Kidney glomerular epithelial cell (primary cell): ENCODE data around the gene COPB2.
"Not testable (repeated sequence)": the region's sequence is repeated elsewhere in the genome, so short reads cannot be mapped to it uniquely, and the experiment has no call there.

ENCODE experiments used
- DNase-seq: peaks from one replicate; lab custom pipeline; 2025; lab: John Stamatoyannopoulos, UW

COPB2 gene

DNA sequence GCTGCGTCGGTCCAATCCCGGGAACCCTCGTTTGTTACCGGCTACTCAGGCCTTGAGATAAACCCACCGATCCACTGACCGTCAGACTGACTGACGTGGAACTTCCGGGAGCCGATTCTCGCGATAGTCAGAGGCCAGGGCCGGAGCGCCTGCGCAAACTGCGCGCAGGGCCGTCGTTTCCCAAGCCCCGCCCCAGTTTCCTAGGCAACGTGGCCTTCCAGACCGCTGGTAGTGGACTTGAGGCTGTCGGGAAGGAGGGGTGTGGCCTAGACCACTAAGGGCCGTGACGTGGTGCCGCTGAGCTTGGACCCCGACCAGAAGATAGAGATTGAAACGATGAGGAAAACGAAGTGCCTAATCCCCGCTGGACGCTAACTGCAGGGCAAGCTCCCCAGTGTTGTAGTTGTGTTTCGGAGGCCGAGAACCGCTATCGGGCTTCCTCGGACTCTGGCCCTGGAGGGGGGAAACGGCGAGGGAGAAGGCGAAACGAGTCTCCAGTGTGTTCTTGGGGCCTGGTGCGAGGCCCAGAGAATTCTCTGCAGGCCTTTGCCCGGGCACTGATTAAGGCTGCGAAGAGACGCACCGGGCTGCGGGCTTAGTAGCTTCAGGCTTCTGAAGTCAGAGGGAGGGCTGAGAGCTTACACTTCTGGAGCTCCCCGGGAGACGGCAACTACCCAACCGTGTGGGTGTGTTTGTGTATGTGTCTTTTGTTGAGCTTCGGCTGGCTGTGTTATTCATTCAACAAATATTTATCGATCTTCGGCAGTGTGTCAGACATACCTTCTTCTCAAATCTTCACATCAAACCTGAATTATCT, at the start of gene COPB2:
Gene COPB2, minus strand, starts transcription at position 96 of the 817 bp plus-strand sequence. CDS start 97 bp downstream, outside the sequence.
- peak; percentile 98 for DNase-seq

DNA sequence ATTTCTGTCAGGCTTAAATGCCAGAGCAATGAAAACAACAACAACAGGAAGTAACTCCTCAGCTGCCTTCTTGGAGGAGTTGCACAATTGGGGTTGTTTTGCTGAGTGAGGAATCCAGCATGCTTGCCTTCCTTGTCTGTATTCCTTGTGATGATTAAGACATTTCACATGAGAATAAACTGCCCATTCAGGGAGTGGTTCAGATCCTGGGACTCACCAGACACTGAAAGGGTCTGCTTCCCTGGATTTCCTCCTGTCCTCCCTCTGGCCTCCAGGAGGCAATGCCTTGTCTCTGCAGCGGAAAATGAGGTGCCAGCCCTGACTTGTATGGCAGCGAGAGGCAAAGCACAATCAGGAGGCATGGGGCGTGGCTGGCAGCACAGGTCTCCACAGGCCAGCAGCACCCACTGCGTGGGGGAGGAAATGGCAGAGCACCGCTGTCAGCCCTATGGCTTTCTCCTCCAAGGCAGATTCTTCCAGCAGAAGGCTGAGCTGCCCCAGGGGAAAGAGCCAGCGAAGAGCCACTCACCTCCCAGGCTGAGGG, 45.4 kb upstream of the COPB2 start:
- peak; percentile 42 for DNase-seq

DNA sequence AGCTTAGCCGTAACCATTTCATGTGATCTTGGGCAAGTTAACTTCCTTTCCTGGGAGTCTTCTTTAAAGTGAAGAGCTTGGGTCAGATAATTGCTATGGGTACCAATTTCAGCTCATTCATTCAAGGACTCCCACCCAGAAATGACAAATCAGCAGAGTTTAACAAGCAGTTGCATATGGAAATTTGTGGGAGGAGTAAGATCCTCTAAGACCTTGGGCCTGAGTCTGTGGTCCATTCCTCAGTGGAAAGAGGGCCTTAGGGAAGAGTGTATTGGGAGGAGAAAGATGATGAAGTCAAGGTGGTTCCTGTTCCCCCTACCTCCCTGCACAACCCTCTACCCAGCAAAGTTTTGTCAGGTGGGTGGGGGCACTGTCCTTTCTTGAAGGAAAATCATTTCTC, 44.8 kb upstream of the COPB2 start:
- no peak for DNase-seq

DNA sequence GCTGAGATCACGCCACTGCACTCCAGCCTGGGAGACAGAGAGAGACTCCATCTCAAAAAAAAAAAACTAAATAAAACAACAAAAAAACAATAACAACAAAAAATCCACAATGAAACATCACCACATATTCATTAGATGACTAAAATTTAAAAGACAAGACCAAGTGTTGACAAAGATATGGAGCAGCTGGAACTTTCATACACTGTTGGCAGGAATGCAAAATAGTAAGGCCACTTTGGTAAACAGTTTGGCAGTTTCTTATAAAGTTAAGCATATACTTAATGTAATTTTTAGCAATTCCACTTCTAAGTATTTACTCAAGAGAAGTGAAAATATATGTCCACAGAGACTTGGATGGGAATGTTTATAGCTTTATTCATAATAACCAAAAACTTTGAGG, 43.6 kb upstream of the COPB2 start:
- no peak for DNase-seq

DNA sequence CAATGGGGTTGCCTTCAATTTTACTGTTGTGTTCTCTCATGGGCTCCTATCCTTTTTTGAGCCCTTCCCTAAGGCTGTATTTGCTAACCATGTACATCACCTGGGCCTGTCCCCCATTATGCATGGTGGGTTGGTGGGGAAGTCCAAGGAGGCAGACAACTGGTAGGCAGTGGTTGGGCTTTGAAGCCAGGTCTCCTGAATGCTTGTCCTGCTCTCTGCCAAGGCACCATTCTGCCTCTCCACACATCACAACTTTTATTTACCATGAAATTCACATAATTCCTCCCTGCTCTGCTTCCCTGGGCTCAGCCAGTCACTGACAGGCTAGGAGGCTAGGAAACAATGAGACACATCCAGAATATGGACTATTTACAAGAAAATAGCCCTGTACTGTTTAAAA, 41.0 kb upstream of the COPB2 start:
- no peak for DNase-seq

DNA sequence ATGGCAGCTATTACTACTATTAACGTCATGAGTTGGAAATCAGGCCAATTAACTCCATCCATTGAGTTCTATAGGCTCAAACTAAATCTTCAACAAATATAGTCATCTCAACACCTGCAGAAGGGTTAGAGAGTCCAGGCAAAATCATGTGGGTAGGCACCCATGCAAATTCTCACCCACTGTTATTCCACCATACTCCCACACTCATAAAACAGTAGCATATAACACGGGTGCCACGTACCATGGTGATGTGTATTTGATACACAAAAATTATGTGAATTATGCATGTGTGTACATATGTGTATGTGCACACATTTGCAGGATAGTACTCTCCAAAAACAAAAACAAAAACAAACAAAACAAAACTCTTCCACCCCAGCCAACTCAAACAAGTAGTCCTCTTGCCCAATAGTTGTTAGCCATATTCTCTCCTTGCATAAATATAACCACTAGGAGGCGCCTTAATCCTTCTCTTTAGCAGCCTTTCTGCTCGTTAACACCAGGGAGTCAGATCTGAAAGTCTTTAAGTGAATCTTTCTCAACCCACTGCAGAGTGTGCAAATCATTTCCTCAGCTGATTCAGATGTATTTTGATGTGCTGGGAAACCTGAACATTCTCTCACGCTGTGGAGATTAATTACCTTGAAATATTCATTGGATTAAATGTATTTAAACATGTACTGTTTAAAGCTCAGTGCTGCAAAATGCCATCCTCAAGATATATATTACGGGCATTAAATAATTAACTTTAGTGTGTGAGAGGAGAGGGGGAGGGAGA, 38.0 kb upstream of the COPB2 start:
- peak; percentile 95 for DNase-seq

DNA sequence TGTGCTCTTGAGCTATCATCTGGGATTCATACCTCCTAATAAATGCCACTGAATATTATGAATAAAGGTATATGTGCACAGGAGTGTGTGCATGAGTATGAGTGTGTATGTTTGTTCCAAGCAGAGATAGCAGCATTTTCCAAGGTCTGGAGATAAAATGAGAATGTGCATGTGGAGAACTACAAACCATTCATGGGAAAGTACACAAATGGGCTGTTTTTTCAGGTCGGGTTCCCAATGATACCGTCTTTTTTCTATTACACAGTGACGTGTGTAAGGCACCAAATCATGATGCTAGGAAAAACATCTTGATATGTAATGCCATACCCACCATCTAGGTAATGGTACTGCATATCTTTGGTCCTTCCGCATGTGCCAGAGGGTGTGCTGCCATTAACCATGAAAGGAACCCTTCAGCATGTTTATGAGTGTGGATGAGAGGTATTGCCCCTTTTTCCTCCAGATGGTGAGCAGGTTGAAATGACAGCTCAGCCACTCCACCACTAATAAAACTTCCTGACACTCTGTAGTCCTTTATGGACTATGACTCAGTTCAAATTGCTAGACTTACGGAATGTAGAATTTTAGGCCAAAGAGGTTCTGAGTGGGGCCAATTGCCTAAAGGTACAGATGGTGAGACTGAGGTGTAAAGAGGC, 36.4 kb upstream of the COPB2 start:
- DNase-seq: no peak

DNA sequence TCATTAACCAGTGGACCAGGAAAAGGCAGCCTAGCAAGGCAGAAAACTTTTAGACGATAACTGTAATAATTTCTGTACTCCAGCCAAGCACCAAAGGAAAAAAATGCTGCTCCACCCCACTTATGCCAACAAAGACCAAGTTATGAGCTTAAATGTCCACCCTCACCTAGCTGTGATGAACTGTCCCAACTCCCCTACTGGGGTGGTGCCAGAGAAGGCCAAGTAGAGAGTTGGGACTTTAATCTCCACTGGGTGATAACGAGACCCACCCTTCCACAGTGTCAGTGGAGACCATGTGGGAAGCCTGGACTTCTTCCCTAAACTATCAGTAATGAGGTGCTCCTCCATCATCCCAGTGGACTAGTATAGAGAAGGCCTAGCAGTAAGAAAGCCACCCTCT, 33.8 kb upstream of the COPB2 start:
- no peak for DNase-seq

DNA sequence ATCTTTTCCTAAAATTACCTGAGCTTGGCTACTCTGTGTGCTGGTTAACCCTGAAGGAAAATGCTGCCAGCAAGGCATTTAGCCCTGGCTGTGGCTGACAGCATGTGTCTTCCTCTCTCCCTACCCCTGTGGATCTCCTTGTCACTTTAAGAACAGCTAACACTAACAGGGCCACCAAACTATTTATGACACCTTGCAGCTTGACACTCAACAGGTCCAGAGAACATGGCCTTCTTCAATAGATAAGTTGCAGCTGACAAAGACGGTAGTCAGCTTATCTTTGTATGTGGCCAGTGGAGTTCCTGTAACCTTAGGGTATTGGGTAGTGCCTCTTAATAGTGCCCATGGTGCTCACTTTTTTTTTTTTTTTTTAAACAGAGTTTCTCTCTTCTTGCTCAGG, 32.0 kb upstream of the COPB2 start:
- no peak for DNase-seq

DNA sequence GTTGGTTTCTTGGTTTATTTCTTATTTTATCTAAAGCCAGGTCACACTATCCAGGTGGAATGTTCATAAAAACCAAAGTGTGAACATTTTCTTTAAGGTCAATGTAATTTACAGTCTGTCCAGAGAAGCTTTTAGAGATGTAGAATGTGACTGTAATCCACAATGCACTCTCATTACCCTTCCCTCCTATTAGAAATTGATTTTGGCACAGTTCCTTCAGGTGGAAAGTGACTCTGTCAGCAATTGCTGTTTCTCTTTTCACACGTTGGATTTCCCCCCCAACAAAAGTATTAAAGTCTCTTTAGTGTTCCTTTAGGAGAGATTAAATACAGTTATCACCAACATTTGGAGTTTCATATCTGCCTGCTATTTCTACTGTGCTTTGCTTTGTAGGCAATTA, 31.6 kb upstream of the COPB2 start:
- no peak for DNase-seq

DNA sequence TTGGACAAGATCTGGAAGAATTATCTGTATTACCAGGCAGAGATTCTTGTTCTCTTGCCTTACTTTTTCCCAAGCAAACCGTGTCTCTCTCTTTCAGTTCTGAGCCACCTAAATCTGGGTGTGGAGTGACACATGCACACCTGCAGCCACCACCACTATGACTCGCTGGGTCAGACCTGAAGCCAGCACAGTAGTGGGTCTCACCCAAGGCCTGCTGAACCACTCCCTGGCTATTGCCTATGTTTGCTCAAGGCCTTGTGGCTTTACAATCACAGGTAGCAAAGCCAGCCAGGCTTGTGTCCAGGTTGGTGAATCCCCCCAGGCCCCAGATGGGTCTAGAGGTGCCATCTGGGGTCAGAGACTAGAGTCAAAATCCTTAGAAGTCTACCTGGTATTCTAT, 28.7 kb upstream of the COPB2 start:
- no peak for DNase-seq

DNA sequence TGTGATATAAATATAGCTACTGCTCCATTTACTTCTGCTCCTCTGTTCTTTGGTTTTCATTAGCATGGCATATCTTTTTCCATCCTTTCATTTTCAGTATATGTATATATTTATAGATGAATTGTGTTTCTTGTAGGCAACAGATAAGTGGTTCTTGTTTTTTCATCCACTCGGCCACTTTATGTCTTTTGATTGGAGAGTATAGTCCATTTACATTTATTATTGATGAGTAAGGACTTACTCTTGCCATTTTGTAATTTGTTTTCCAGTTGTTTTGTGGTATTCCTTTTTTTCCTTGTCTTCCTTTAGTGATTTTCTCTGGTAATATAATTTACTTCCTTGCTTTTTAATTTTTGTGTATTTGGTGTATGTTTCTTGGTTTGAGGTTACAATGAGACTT, 26.8 kb upstream of the COPB2 start:
- DNase-seq: no peak

DNA sequence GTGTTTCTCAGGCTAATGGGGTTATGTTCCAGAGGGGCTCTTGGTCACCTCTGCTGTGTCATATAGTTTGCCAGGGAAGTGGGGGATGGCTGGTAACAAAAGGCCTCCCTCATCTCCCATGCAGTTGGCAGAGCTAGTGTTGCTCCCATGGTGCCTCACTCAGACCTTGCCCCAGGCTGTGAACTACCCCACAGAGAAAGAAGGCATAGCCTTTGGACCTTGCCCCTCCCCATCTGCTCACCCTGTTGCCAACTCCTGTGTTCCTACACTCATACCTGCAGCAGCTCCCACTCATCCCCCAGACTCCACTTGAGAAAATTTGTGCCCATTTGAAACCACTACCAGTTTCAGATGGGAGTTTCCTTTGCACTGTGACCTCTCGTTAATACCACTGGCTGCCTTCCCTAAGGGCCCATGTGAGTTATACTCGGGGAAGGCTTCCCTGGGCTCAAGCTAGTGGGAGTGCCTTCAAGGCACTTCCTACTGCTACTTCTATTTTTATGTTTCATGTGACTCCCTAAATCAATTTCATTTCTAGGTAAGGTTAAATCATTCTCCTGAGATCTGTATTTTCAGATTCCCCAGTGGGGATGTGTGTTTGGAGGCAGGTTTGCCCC, 25.3 kb upstream of the COPB2 start:
- no peak for DNase-seq

DNA sequence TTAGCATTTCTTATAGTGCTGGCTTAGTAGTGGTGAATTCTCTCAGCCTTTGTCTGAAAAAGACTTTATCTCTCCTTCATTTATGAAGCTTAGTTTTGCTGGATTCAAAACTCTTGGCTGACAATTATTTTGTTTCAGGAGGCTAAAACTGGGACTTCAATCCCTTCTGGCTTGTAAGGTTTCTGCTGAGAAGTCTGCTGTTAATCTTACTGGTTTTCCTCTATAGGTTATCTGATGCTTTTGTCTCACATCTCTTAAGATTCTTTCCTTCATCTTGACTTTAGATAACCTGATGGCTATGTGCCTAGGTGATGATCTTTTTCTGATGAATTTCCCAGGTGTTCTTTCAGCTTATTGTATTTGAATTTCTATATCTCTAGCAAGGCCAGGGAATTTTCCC, 23.4 kb upstream of the COPB2 start:
- not testable (repeated sequence) for DNase-seq

DNA sequence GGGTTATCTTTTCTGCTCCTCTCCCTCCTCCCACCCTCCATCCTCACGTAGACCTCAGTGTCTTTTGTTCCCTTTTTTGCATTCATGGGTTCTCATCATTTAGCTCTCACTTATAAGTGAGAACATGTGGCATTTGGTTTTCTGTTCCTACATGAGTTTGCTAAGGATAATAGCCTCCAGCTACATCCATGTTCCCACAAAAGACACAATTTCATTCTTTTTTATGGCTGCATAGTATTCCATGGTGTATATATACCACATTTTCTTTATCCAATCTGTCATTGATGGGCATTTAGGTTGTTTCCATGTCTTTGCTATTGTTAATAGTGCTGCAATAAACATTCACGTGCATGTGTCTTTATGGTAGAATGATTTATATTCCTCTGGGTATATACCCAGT, 11.7 kb upstream of the COPB2 start:
- not testable (repeated sequence) for DNase-seq

DNA sequence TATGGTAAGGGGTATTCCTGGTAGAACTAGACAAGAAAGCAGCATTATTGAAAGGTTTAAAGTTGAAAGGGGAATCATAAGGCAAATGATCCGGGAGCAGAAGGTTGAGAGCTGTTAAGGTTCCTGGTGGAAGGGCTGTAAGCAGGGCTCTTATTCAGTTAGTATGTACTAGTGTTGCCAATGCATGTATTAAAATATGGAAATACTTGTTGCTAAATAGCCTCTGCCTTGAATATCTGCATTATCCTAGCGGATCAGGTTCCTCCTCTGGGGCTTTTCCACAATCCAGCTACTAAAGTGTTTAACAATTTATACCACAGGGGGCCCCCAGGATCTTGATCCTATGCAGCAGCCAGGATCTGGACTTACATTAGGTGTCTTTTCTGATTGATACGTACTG, 7.3 kb upstream of the COPB2 start:
- no peak for DNase-seq

DNA sequence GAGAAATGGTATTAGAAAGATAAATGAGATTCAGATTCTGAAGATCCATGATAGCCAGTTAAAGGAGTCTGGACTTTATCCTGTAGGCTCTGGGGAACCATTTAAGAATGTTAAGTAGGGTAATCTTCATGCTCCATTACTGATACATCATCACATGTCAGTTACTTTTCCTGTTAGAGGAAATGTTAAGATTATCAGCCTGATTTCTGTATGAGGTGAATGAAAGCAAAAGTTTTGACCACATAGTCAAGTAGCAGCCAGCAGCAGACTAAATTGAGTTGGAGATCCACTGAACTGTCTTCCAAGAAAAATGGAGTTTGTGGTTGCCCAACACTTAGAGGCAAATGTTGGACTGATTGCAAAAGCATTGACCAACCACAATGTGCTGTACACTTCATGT, 4.7 kb upstream of the COPB2 start:
- DNase-seq: no peak

DNA sequence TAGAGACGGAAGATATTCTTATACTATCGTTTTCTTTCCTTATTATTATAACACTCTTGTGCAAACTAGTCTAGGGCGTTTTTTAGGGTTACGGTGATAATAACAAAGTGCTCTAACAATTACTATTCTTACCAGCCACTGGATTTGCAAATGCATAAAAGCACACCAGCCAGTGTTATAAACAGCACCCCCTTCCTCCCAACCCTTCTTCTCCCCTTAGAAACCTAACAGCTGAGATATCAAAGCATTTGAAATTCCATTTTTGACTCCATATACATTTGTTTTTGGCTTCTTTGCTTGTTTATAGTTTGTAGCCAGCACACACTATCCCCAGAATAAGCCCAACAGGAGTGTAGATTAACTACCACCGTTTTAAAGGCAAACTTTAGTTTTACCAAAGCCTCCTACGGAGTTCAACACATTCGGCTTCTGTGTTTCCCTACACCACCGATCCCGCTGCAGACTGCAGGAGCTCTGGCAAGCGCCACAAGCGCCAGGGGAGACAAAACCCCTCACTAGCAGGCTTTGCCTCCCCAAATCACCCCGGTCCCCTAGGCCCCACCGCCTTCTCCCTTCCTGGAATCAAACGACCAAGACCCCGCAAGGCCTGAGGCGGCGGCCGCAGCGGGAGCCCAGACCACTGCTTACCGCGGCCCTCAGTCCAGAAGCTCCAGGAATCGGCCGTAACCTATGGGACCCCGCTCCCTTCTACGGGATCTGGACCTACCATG, 461 bp downstream of the COPB2 start:
- no peak for DNase-seq

DNA sequence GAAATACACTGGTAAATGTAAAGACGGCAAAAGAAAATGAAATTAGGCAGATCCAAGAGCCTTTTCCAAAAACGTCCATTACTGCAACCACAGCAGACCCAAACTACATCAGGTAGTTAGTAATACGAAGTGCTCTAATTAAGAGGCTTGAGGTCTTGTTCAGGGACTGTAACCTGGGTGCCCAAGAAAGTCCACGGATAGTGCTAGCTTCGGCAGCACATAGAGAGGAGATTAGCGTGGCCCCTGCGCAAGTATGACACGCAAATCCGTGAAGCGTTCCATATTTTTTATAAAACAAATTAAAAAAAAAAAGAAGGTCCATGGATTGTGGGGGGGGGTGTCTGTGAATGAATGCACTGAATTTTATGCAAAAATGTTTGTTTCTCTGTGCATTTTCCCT, 1.4 kb downstream of the COPB2 start:
- no peak for DNase-seq

DNA sequence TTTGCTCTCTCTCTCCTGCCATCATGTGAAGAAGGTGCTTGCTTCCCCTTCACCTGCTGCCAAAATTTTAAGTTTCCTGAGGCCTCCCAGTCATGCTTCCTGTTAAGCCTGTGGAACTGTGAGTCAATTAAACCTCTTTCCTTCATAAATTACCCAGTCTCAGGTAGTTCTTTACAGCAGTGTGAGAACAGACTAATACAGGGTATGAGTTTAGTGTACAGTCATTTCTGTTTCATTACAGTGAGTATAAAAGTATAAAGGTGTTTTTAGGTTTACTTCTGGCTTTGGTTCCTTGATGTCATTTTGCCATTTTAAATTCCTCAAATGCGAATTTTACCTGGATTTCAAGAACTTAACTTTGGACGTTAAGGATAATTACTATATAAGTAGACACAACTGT, 7.2 kb downstream of the COPB2 start:
- not testable (repeated sequence) for DNase-seq

DNA sequence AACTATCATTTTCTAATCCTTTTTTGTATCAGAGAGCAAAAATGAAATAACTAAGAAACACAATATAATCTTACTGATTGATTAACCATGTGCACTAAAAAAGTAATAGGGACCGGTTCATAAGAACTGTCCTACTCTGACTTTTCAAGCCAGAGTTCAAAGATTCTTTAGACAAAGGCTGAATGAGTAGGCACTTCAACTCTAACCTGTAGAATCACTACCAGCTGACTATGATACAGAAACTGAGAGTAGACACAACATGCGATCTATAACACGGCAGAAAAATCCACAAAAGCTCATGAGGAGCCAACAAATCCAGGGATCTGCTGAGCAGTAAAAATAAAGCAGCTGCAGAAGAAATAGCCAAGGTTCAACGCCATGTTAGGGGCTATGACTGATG, 8.9 kb downstream of the COPB2 start:
- no peak for DNase-seq
